Fibroblast of villous mesenchyme (primary cell): ENCODE results near the gene RGL3. TPM values are rescaled to one million over a fixed set of nuclear protein-coding genes. Genes with fewer than 3 reads are reported as not detected.

ENCODE experiments used
- DNase-seq: peaks from one replicate; pipeline ENCODE4 v3.0.0-alpha.2; 2010; ENCODE audit warnings: low read depth
- H3K4me3 ChIP-seq: 2 replicates; pipeline ENCODE4 v1.5.1; 2011; ENCODE audit warnings: low read depth, mild to moderate bottlenecking, low read length
- total RNA-seq: library from RNA; depleted of rRNA; stranded (reverse); fragments of >200 nt; gene quantifications from 2 replicates; pipeline ENCODE4 v1.2.3, GENCODE V29; 2012
- TF ChIP-seq, protein P1 (sequence below): IDR thresholded peaks from 2 replicates; pipeline ENCODE4 v1.5.1; 2012; ENCODE audit warnings: low read depth, mild to moderate bottlenecking, low read length; ENCODE audit not compliant: insufficient read depth

RGL3 gene
- total RNA-seq, 1 donor = 1.3 TPM

GRCh38 chr19:11447347-11448262, 28.5 kb upstream of the RGL3 start:
- TF ChIP-seq, protein P1, sequence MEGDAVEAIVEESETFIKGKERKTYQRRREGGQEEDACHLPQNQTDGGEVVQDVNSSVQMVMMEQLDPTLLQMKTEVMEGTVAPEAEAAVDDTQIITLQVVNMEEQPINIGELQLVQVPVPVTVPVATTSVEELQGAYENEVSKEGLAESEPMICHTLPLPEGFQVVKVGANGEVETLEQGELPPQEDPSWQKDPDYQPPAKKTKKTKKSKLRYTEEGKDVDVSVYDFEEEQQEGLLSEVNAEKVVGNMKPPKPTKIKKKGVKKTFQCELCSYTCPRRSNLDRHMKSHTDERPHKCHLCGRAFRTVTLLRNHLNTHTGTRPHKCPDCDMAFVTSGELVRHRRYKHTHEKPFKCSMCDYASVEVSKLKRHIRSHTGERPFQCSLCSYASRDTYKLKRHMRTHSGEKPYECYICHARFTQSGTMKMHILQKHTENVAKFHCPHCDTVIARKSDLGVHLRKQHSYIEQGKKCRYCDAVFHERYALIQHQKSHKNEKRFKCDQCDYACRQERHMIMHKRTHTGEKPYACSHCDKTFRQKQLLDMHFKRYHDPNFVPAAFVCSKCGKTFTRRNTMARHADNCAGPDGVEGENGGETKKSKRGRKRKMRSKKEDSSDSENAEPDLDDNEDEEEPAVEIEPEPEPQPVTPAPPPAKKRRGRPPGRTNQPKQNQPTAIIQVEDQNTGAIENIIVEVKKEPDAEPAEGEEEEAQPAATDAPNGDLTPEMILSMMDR = no peak
- DNase-seq = no peak

GRCh38 chr19:11446652-11447301, 27.7 kb upstream of the RGL3 start:
- DNase-seq = peak; percentile 39
- no peak overlapping the region for H3K4me3 ChIP-seq

More at GRCh38 chr19:11447347-11448262, 28.5 kb upstream of the RGL3 start:
- no peak overlapping the region for H3K4me3 ChIP-seq

DNA sequence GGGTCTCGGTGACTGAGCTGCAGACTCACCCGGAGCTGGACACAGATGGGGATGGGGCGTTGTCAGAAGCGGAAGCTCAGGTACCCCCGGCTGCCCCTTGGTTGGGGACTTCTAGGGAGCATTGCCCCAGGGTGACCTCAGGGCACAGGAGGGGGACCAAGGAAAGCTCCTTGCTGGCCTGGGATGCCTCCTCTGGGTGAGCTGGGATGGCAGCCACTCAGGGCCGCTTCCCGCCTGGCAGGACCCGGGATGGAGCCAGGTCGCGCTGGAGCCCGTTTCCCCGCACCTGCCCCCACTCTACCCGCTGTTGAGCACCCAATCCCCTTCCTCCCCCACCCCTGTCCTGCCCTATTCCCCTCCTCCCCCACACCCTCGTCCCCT, 27.1 kb upstream of the RGL3 start:
- TF ChIP-seq, protein P1 = no peak
- no peak for DNase-seq
- H3K4me3 ChIP-seq = no peak overlapping the region

More at GRCh38 chr19:11446652-11447301, 27.7 kb upstream of the RGL3 start:
- TF ChIP-seq, protein P1 = peak; percentile 82

DNA sequence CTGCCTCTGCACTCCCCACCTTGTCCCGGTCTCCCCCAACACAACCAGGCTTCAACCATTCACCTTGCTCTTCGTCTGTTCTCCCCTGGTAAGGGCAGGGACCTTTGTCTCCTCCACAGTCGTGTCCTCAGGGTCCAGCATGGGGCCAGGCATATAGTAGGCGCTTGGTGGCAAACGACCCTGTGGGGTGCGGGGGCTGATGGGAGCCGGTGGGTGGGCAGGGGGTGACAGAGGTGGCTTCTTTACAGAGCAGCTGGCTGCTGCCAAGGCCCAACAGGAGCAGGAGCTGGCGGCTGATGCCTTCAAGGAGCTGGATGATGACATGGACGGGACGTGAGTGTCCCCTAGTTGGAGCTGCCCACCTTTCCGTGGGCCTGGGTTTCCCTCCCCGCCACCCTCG, 26.0 kb upstream of the RGL3 start:
- H3K4me3 ChIP-seq = no peak overlapping the region
- no peak for DNase-seq
- TF ChIP-seq, protein P1 = no peak

- H3K4me3 ChIP-seq = no peak overlapping the region
- TF ChIP-seq, protein P1 = no peak
- DNase-seq = no peak
These were observed 24.9 kb upstream of the RGL3 start for GRCh38 chr19:11444059-11444458.

DNA sequence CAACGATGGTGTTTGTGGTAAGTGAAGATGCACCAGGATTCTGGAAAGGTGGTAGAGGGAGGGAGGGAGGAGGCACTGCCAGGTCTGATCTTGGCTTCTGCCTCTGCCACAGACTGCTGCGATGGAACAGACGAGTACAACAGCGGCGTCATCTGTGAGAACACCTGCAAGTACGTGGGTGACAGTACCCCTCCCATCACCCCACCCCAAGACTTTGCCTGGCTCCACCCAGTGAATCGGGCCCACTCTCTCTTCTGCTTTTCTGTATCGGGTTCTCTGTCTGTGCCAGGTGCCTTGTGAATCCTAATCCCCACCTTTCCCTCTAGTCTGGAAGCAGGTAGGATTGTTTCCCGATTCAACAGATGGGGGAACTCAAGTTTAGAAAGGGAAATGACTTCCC, 18.8 kb upstream of the RGL3 start:
- no peak for DNase-seq
- TF ChIP-seq, protein P1 = no peak
- H3K4me3 ChIP-seq = no peak overlapping the region
